Melanocyte of skin (primary cell): ENCODE results near the gene ERBB3. TPM values are rescaled to one million over a fixed set of nuclear protein-coding genes. Genes with fewer than 3 reads are reported as not detected.

Experiments
- total RNA-seq, 2 donors: library from RNA; depleted of rRNA; stranded (reverse); fragments of >200 nt; gene quantifications; 2 replicates each; pipeline ENCODE4 v1.2.3, GENCODE V29; 2012

The ERBB3 gene
- total RNA-seq, result 100 to 1,000 TPM; 119 to 172 TPM

DNA sequence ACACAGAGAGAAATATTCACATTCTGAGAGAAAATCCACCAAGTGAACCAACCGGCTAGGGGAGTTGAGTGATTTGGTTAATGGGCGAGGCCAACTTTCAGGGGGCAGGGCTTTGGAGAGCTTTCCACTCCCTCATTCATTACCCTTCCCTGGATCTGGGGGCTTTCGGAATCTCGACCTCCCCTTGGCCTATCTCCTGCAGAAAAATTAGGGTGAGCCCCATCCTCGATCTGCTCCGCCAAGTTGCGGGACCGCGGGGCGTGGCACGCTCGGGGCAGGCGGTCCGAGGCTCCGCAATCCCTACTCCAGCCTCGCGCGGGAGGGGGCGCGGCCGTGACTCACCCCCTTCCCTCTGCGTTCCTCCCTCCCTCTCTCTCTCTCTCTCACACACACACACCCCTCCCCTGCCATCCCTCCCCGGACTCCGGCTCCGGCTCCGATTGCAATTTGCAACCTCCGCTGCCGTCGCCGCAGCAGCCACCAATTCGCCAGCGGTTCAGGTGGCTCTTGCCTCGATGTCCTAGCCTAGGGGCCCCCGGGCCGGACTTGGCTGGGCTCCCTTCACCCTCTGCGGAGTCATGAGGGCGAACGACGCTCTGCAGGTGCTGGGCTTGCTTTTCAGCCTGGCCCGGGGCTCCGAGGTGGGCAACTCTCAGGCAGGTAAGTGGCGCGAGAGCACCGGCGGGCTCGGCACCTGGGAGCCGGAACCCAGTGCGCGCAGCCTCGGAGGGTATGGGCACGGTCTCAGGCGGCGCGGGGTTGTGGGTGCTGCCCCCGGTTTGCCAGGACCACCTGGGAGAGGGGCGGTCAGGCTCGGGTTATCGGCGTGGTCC, at the start of gene ERBB3:
Gene ERBB3, plus strand, starts transcription at position 443 of the 833 bp plus-strand sequence. Its CDS starts 136 bp downstream, at position 579.

DNA sequence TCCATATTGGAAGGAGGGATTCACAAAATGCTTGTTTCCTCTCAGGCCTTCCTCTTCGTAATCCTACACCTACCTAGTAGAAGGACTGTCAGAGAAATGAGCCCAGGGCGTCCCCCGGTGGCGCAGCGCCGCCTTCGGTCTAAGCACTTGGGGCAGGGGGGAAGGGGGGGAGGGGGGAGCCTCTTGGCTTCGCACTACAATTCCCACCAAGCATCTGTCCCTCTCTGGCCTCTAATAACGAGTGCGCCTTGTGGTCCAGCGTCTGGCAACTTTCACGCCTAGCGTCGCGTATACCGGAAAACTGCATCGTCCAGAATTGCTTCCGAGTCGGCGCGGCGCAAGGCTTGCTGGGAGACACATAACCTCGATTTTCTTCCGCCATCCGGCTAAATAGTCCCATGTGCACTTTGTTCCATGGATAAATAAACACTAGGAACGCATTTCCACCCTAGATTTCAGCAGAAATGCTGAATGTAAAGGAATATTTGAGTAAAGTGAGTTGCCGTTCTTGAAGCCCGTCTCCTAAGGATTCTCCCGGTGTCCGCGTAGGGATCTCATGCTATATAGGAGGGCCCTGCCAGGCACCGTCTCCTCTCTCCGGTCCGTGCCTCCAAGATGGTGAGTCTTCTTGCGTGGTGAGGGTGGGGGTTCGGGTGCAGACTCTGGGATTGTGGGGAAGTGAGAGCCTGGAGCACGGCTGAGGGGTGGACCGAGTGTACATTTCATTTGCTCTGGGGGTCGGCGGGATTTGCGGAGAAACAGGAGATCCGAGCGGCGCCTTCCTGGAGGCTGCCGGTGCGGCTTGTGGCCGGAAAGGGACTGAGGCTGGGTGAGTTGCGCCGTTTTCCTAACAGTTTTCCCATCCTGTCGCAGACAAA, 38.2 kb upstream of the ERBB3 start, which contains the start of gene RPS26:
Gene RPS26, plus strand, starts transcription at position 367 of the 878 bp plus-strand sequence. Its CDS starts 249 bp downstream, at position 616.

GRCh38 chr12:56104109-56104814, 24.3 kb downstream of the ERBB3 start, which contains the start of gene PA2G4:
Gene PA2G4 (plus strand): TSS chr12:56104559. CDS start chr12:56104738, 179 bp downstream.

DNA sequence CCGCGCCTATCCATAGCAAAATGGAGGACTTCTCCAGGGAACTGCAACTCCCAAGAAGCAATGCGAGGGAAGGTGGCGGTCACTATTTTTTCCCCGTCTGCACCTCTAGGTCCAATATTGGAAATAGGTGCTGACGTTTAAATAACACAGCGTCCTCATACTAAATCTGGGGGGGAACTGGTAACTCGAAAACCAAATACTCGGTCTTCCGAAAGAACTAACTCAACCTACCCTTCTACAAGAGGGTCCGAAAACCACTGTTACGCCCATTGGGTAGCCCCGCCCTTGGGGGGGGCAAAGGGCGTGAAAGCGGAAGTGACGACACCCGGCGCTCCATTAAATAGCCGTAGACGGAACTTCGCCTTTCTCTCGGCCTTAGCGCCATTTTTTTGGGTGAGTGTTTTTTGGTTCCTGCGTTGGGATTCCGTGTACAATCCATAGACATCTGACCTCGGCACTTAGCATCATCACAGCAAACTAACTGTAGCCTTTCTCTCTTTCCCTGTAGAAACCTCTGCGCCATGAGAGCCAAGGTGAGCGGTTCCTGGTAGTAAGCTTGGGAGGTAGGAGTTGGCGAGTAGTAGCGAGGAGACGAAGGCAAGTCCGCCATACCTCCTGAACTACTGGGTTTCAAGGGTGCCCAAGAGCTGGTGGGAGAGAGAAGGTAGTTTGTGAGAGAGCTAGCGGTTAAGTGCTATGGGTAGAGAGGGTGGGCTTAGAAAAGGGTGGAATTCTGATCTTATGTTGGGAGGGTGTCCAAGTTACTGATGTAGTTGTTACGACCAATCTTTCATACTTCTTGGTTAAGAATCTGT, 36.5 kb downstream of the ERBB3 start, which contains the start of gene RPL41:
Gene RPL41, plus strand, starts transcription at position 367 of the 815 bp plus-strand sequence.

DNA sequence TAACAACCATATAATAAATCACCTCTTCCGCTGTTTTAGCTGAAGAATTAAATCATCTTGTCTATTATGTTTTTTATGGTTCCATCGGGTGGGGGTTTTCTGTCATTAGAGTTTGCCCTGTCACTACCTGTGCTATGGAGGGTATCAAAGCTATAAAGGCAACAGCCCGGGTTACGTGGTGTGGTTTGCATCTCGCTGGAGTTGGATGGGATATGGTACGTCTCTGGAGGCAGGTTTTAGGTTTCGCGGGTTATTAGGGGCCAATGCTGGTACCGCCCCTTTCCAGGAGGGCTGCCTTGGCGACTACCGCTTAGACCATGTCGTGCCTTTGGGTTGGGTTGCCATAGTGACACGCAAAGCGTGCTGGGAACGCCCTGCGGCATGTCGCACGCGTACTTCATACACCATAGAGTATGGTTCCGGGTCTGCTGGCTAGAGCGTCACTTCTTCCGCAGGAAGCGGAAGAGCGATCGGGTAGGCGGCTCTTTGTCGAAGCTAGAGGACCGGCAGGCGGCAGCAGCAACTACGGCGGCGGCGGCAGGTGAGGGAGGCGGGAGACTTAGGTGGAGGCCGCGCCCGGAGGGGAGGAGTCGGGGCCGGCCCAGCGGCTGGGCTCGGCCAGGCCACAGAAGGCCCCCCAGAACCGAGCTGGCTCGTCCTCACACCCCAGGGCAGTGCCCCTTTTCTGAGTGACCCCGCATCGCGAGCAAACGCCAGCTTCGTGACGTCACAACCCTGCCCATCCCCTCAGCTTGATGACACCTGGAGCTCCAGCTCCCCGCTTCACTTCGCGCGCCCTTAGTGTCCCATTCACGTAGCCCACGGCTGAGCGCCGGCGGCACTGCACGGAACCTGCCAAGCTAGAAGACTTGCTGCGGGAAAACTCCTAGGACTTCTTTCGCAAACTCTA, 38.1 kb downstream of the ERBB3 start, which contains the start of gene ZC3H10:
Gene ZC3H10, plus strand, starts transcription at position 489 of the 910 bp plus-strand sequence. CDS start 2,297 bp downstream, outside the sequence.

DNA sequence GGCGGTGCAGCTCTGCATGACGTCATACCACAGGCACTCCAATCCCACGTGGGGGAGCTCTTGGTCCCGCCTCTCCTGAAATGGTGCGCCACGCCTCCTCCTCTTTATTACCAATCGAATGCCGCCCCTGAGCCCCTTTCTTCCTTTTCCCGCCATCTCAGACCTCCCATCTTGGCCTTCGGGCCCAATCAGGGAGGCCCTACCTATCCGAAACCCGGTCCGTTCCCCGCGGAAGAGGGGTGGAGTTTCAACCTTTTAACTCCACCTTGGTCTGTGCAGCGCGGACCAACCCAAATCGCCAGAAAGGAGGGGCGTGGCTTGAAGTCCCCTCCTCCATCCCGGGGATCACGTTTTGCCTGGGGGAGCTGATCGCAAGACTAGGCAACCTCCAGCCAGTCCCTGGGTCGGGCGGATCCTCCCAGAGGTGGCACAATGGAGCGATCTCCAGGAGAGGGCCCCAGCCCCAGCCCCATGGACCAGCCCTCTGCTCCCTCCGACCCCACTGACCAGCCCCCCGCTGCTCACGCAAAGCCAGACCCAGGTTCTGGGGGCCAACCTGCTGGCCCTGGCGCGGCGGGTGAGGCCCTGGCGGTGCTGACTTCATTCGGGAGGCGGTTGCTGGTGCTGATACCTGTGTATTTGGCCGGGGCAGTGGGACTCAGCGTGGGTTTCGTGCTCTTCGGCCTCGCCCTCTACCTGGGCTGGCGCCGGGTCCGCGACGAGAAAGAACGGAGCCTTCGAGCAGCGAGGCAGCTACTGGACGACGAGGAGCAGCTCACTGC, 48.1 kb downstream of the ERBB3 start, which contains the start of gene ESYT1:
Gene ESYT1, plus strand, starts transcription at position 380 of the 782 bp plus-strand sequence. Its CDS starts 53 bp downstream, at position 433.

GRCh38 chr12:56152132-56152755, 72.3 kb downstream of the ERBB3 start, which contains the start of gene MYL6B:
Gene MYL6B (plus strand): TSS chr12:56152587. CDS start chr12:56153919, 1,332 bp downstream.

Other genes with a start within 250 kb of the ERBB3 start
- under 1 TPM in 1 of 2 donors, not detected in 1; under 0.01 TPM for gene MMP19, start 237.2 kb upstream of the ERBB3 start, total RNA-seq
- 10 to 100 TPM; 27.6 to 29.6 TPM for gene PYM1, start 152.3 kb upstream of the ERBB3 start, total RNA-seq
- 10 to 100 TPM in 1 of 2 donors, 1 to 10 TPM in 1; 6.3 to 10.3 TPM for gene DGKA, start 149.0 kb upstream of the ERBB3 start, total RNA-seq
- gene PMEL, start 114.1 kb upstream of the ERBB3 start, total RNA-seq, result 1,000 to 10,000 TPM; 4,571 to 5,356 TPM
- 100 to 1,000 TPM; 367 to 670 TPM for gene CDK2, start 113.3 kb upstream of the ERBB3 start, total RNA-seq
- 100 to 1,000 TPM; 110 to 138 TPM for gene RAB5B, start 106.1 kb upstream of the ERBB3 start, total RNA-seq
- gene SUOX, start 82.9 kb upstream of the ERBB3 start, total RNA-seq, result 10 to 100 TPM; 21.0 to 22.4 TPM
- gene IKZF4, start 59.1 kb upstream of the ERBB3 start, total RNA-seq, result 1 to 10 TPM; 2.1 to 3.7 TPM
- gene RPS26, start 38.2 kb upstream of the ERBB3 start, total RNA-seq, result 100 to 1,000 TPM; 376 to 592 TPM
- gene PA2G4, start 24.4 kb downstream of the ERBB3 start, total RNA-seq, result 100 to 1,000 TPM; 158 to 353 TPM
- 1,000 to 10,000 TPM; 1,450 to 2,567 TPM for gene RPL41, start 36.5 kb downstream of the ERBB3 start, total RNA-seq
- 1 to 10 TPM; 4.3 to 8.9 TPM for gene ZC3H10, start 38.1 kb downstream of the ERBB3 start, total RNA-seq
- gene ESYT1, start 48.1 kb downstream of the ERBB3 start, total RNA-seq, result 100 to 1,000 TPM; 154 to 178 TPM
- 10 to 100 TPM; 35.1 to 37.0 TPM for gene MYL6B, start 72.4 kb downstream of the ERBB3 start, total RNA-seq
- 100 to 1,000 TPM; 911 to 968 TPM for gene MYL6, start 78.2 kb downstream of the ERBB3 start, total RNA-seq
- gene SMARCC2, start 109.3 kb downstream of the ERBB3 start, total RNA-seq, result 10 to 100 TPM; 32.3 to 34.1 TPM
- 10 to 100 TPM; 54.7 to 72.6 TPM for gene RNF41, start 141.8 kb downstream of the ERBB3 start, total RNA-seq
- 10 to 100 TPM; 30.6 to 52.9 TPM for gene NABP2, start 144.2 kb downstream of the ERBB3 start, total RNA-seq
- gene SLC39A5, start 149.9 kb downstream of the ERBB3 start, total RNA-seq, result not detected
- gene ANKRD52, start 178.2 kb downstream of the ERBB3 start, total RNA-seq, result 10 to 100 TPM; 29.3 to 37.3 TPM
- 1 to 10 TPM; 6.0 to 9.3 TPM for gene COQ10A, start 186.8 kb downstream of the ERBB3 start, total RNA-seq
- gene CS, start 220.2 kb downstream of the ERBB3 start, total RNA-seq, result 100 to 1,000 TPM; 141 to 198 TPM
- 100 to 1,000 TPM; 172 to 220 TPM for gene CNPY2, start 235.8 kb downstream of the ERBB3 start, total RNA-seq